Activated T-cell treated with anti-CD3 and anti-CD28 coated beads, Interleukin-2, amount 50 U/mL, for 24 hours (primary cell): Measurements from ENCODE around the gene RASSF8.
A peak's percentile ranks its signal among the peaks of the same experiment; 100 is the strongest.

Experiments used
- DNase-seq: peaks from one replicate; pipeline ENCODE4 v3.0.0-alpha.2; 2020
- H3K27ac Mint-ChIP-seq: 2 replicates; pipeline ENCODE4 v1.8.0; 2020; ENCODE audit warnings: mild to moderate bottlenecking, mixed read lengths
- H3K27me3 Mint-ChIP-seq: 2 replicates; pipeline ENCODE4 v1.8.0; 2020; ENCODE audit warnings: mixed read lengths
- H3K36me3 Mint-ChIP-seq: 2 replicates; pipeline ENCODE4 v1.8.0; 2020; ENCODE audit warnings: low read depth, mixed read lengths
- H3K4me1 Mint-ChIP-seq: 2 replicates; pipeline ENCODE4 v1.8.0; 2020; ENCODE audit warnings: low read depth, mixed read lengths
- H3K4me3 Mint-ChIP-seq: 2 replicates; pipeline ENCODE4 v1.8.0; 2020; ENCODE audit warnings: mild to moderate bottlenecking, moderate library complexity, mixed read lengths
- H3K9me3 Mint-ChIP-seq: 2 replicates; pipeline ENCODE4 v1.8.0; 2020; ENCODE audit warnings: mixed read lengths

RASSF8 gene

GRCh38 chr12:26119391-26119989, 161.0 kb downstream of the RASSF8 start:
- Mint-ChIP-seq H3K27ac (no peak overlapping the region), H3K27me3 (peaks cover 80% of the 10 kb centered on the region), H3K4me3 (no peak overlapping the region), H3K9me3 (no peaks in the 10 kb centered on the region), H3K36me3 (no peaks in the 10 kb centered on the region), H3K4me1 (peaks cover 23% of the 10 kb centered on the region)
- no peak for DNase-seq

- peaks cover 81% of the 10 kb centered on the region for H3K27me3 Mint-ChIP-seq
- H3K27ac Mint-ChIP-seq: no peak overlapping the region
- DNase-seq: no peak
- H3K9me3 Mint-ChIP-seq: no peaks in the 10 kb centered on the region
- no peaks in the 10 kb centered on the region for H3K36me3 Mint-ChIP-seq
- H3K4me1 Mint-ChIP-seq: peaks cover 30% of the 10 kb centered on the region
- no peak overlapping the region for H3K4me3 Mint-ChIP-seq
These were observed 162.2 kb downstream of the RASSF8 start for GRCh38 chr12:26120561-26121274.

- no peak for DNase-seq
- Mint-ChIP-seq H3K27ac (no peak overlapping the region), H3K4me1 (peaks cover 34% of the 10 kb centered on the region), H3K9me3 (no peaks in the 10 kb centered on the region), H3K36me3 (no peaks in the 10 kb centered on the region), H3K4me3 (peak overlapping the region; percentile 51), H3K27me3 (peaks cover 84% of the 10 kb centered on the region)
These were observed 163.0 kb downstream of the RASSF8 start for GRCh38 chr12:26121323-26122060.

- Mint-ChIP-seq H3K36me3 (no peaks in the 10 kb centered on the region), H3K4me1 (peaks cover 37% of the 10 kb centered on the region), H3K9me3 (no peaks in the 10 kb centered on the region), H3K27ac (no peak overlapping the region), H3K4me3 (peak overlapping the region; percentile 62), H3K27me3 (peaks cover 84% of the 10 kb centered on the region)
- DNase-seq: no peak
These were observed 163.7 kb downstream of the RASSF8 start for GRCh38 chr12:26122061-26122680.

GRCh38 chr12:26122681-26123481, 164.4 kb downstream of the RASSF8 start:
- DNase-seq: peak; percentile 59
- peak overlapping the region; percentile 40 for H3K27ac Mint-ChIP-seq

GRCh38 chr12:26123482-26123980, 165.0 kb downstream of the RASSF8 start:
- Mint-ChIP-seq H3K9me3 (no peaks in the 10 kb centered on the region), H3K4me1 (peaks cover 37% of the 10 kb centered on the region), H3K27ac (no peak overlapping the region), H3K27me3 (peaks cover 86% of the 10 kb centered on the region), H3K36me3 (no peaks in the 10 kb centered on the region), H3K4me3 (peak overlapping the region; percentile 73)
- no peak for DNase-seq

More at GRCh38 chr12:26122681-26123481, 164.4 kb downstream of the RASSF8 start:
- no peaks in the 10 kb centered on the region for H3K36me3 Mint-ChIP-seq
- peak overlapping the region; percentile 73 for H3K4me3 Mint-ChIP-seq
- H3K9me3 Mint-ChIP-seq: no peaks in the 10 kb centered on the region
- peaks cover 37% of the 10 kb centered on the region for H3K4me1 Mint-ChIP-seq
- H3K27me3 Mint-ChIP-seq: peaks cover 86% of the 10 kb centered on the region

GRCh38 chr12:26124446-26125399, 166.2 kb downstream of the RASSF8 start, which contains the start of gene BHLHE41:
Gene BHLHE41, minus strand, starts transcription at chr12:26125037. Its CDS starts 258 bp downstream, at chr12:26124779.
- peaks cover 37% of the 10 kb centered on the region for H3K4me1 Mint-ChIP-seq
- DNase-seq: no peak
- peak within 1 kb of the TSS; percentile 79 for H3K4me3 Mint-ChIP-seq
- peak within 1 kb of the TSS; percentile 22 for H3K27ac Mint-ChIP-seq
- no peaks in the 10 kb centered on the region for H3K9me3 Mint-ChIP-seq
- no peaks in the 10 kb centered on the region for H3K36me3 Mint-ChIP-seq
- H3K27me3 Mint-ChIP-seq: peaks cover 87% of the 10 kb centered on the region

- Mint-ChIP-seq H3K4me3 (peak overlapping the region; percentile 79), H3K27me3 (peaks cover 89% of the 10 kb centered on the region), H3K36me3 (no peaks in the 10 kb centered on the region), H3K27ac (no peak overlapping the region), H3K4me1 (peaks cover 37% of the 10 kb centered on the region), H3K9me3 (no peaks in the 10 kb centered on the region)
- peak; percentile 66 for DNase-seq
These were observed 167.2 kb downstream of the RASSF8 start for GRCh38 chr12:26125400-26126339.

- Mint-ChIP-seq H3K4me1 (peaks cover 34% of the 10 kb centered on the region), H3K36me3 (no peaks in the 10 kb centered on the region), H3K27ac (no peak overlapping the region), H3K4me3 (peak overlapping the region; percentile 79), H3K9me3 (no peaks in the 10 kb centered on the region), H3K27me3 (peaks cover 87% of the 10 kb centered on the region)
- DNase-seq: peak; percentile 64
These were observed 168.1 kb downstream of the RASSF8 start for GRCh38 chr12:26126340-26127284.

GRCh38 chr12:26127404-26127803, 168.9 kb downstream of the RASSF8 start:
- no peak overlapping the region for H3K4me3 Mint-ChIP-seq
- H3K36me3 Mint-ChIP-seq: no peaks in the 10 kb centered on the region
- peaks cover 31% of the 10 kb centered on the region for H3K4me1 Mint-ChIP-seq
- H3K27me3 Mint-ChIP-seq: peaks cover 90% of the 10 kb centered on the region
- DNase-seq: no peak
- no peaks in the 10 kb centered on the region for H3K9me3 Mint-ChIP-seq
- no peak overlapping the region for H3K27ac Mint-ChIP-seq

- H3K27ac Mint-ChIP-seq: no peak overlapping the region
- H3K4me1 Mint-ChIP-seq: peaks cover 27% of the 10 kb centered on the region
- no peaks in the 10 kb centered on the region for H3K9me3 Mint-ChIP-seq
- no peaks in the 10 kb centered on the region for H3K36me3 Mint-ChIP-seq
- no peak for DNase-seq
- H3K27me3 Mint-ChIP-seq: peaks cover 93% of the 10 kb centered on the region
- H3K4me3 Mint-ChIP-seq: no peak overlapping the region
These were observed 169.7 kb downstream of the RASSF8 start for GRCh38 chr12:26128168-26128567.
